SK-N-SH (cell line): ENCODE results near the gene PALS2.

Experiments
- EP300 ChIP-seq, 2 experiments: IDR thresholded peaks; 2 replicates each; pipeline versions ENCODE4 v1.4.0 to v1.6.1; 2012; ENCODE audit warnings: borderline replicate concordance in 1 of 2, low read depth in 1 of 2, low read length in 1 of 2
- EZH2phosphoT487 ChIP-seq: fragments of 200-600 bp; sonication (generic); IDR thresholded peaks from 2 replicates; pipeline ENCODE4 v1.6.1; 2017; ENCODE audit warnings: low read depth, mixed run types, mild to moderate bottlenecking, antibody characterized with exemption, moderate library complexity, borderline replicate concordance
- FOSL2 ChIP-seq: IDR thresholded peaks from 2 replicates; pipeline ENCODE4 v1.4.0; 2012; ENCODE audit warnings: low read depth, mild to moderate bottlenecking, moderate library complexity, borderline replicate concordance
- JUND ChIP-seq: IDR thresholded peaks from 2 replicates; pipeline ENCODE4 v1.4.0; 2012
- MAX ChIP-seq: IDR thresholded peaks from 2 replicates; pipeline ENCODE4 v1.4.0; 2012; ENCODE audit warnings: low read depth
- NFIC ChIP-seq: IDR thresholded peaks from 2 replicates; pipeline ENCODE4 v1.4.0; 2012; ENCODE audit warnings: borderline replicate concordance
- POLR2AphosphoS5 ChIP-seq: IDR thresholded peaks from 2 replicates; pipeline ENCODE4 v1.6.1; 2012; ENCODE audit warnings: low read depth, low read length
- RFX5 ChIP-seq: IDR thresholded peaks from 2 replicates; pipeline ENCODE4 v1.6.1; 2012; ENCODE audit warnings: mild to moderate bottlenecking, improper control_type of control experiment, low read length
- SIN3A ChIP-seq: IDR thresholded peaks from 2 replicates; pipeline ENCODE4 v1.6.1; 2012; ENCODE audit warnings: low read depth, mild to moderate bottlenecking, low read length, moderate library complexity, borderline replicate concordance
- YY1 ChIP-seq: IDR thresholded peaks from 2 replicates; pipeline ENCODE4 v1.4.0; 2012; ENCODE audit warnings: low read depth, mild to moderate bottlenecking
- ZBTB33 ChIP-seq: IDR thresholded peaks from 2 replicates; pipeline ENCODE4 v1.4.0; 2012; ENCODE audit warnings: low read depth, borderline replicate concordance
- TF ChIP-seq, protein P1 (sequence below): fragments of 200-600 bp; sonication (generic); IDR thresholded peaks from 2 replicates; pipeline ENCODE4 v1.6.1; 2017; ENCODE audit warnings: antibody characterized with exemption, mild to moderate bottlenecking, moderate library complexity
- TF ChIP-seq, protein P2 (sequence below): fragments of 150-350 bp; IDR thresholded peaks from 2 replicates; pipeline ENCODE4 v1.6.1; 2017; ENCODE audit warnings: antibody characterized with exemption, low read length, low read depth, borderline replicate concordance
- TF ChIP-seq, protein P3 (sequence below): IDR thresholded peaks from 2 replicates; pipeline ENCODE4 v1.6.1; 2012; ENCODE audit warnings: mild to moderate bottlenecking, low read depth, low read length, moderate library complexity

DNA sequence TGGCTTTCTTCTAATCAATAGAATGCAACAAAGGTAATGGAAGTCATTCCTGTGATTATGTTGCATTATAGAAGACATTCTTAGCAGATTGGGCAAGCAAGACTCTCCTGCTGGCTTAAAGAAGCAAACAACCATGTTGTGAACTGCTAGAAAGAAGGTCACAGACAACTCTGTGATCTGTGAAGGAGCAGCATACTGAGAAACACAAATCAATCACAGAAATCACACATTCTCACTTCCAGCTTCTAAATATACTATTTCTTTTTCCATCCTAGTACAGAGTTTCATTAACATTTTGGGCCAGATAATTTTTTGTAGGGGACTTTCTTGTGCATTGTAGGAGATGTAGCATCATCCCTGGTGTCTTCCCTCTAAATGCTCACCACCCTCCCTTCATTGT lies 28.0 kb upstream of the PALS2 start:
- TF ChIP-seq POLR2AphosphoS5, result no peak
- no peak for TF ChIP-seq EP300 (IDR thresholded peaks at IDR 0.05; ENCODE audit: borderline replicate concordance in 1 of 2, low read depth in 1 of 2, low read length in 1 of 2)
- TF ChIP-seq, protein P1, sequence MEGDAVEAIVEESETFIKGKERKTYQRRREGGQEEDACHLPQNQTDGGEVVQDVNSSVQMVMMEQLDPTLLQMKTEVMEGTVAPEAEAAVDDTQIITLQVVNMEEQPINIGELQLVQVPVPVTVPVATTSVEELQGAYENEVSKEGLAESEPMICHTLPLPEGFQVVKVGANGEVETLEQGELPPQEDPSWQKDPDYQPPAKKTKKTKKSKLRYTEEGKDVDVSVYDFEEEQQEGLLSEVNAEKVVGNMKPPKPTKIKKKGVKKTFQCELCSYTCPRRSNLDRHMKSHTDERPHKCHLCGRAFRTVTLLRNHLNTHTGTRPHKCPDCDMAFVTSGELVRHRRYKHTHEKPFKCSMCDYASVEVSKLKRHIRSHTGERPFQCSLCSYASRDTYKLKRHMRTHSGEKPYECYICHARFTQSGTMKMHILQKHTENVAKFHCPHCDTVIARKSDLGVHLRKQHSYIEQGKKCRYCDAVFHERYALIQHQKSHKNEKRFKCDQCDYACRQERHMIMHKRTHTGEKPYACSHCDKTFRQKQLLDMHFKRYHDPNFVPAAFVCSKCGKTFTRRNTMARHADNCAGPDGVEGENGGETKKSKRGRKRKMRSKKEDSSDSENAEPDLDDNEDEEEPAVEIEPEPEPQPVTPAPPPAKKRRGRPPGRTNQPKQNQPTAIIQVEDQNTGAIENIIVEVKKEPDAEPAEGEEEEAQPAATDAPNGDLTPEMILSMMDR, result no peak
- TF ChIP-seq MAX, result no peak
- TF ChIP-seq, protein P2, sequence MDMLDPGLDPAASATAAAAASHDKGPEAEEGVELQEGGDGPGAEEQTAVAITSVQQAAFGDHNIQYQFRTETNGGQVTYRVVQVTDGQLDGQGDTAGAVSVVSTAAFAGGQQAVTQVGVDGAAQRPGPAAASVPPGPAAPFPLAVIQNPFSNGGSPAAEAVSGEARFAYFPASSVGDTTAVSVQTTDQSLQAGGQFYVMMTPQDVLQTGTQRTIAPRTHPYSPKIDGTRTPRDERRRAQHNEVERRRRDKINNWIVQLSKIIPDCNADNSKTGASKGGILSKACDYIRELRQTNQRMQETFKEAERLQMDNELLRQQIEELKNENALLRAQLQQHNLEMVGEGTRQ, result no peak
- no peak for TF ChIP-seq ZBTB33
- TF ChIP-seq, protein P3, sequence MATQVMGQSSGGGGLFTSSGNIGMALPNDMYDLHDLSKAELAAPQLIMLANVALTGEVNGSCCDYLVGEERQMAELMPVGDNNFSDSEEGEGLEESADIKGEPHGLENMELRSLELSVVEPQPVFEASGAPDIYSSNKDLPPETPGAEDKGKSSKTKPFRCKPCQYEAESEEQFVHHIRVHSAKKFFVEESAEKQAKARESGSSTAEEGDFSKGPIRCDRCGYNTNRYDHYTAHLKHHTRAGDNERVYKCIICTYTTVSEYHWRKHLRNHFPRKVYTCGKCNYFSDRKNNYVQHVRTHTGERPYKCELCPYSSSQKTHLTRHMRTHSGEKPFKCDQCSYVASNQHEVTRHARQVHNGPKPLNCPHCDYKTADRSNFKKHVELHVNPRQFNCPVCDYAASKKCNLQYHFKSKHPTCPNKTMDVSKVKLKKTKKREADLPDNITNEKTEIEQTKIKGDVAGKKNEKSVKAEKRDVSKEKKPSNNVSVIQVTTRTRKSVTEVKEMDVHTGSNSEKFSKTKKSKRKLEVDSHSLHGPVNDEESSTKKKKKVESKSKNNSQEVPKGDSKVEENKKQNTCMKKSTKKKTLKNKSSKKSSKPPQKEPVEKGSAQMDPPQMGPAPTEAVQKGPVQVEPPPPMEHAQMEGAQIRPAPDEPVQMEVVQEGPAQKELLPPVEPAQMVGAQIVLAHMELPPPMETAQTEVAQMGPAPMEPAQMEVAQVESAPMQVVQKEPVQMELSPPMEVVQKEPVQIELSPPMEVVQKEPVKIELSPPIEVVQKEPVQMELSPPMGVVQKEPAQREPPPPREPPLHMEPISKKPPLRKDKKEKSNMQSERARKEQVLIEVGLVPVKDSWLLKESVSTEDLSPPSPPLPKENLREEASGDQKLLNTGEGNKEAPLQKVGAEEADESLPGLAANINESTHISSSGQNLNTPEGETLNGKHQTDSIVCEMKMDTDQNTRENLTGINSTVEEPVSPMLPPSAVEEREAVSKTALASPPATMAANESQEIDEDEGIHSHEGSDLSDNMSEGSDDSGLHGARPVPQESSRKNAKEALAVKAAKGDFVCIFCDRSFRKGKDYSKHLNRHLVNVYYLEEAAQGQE, result no peak
- TF ChIP-seq JUND, result no peak
- TF ChIP-seq YY1, result no peak
- no peak for TF ChIP-seq NFIC
- TF ChIP-seq RFX5, result no peak
- TF ChIP-seq FOSL2, result no peak
- no peak for TF ChIP-seq SIN3A
- TF ChIP-seq EZH2phosphoT487, result no peak
